Activated CD4-positive, alpha-beta T cell treated with anti-CD3 and anti-CD28 coated beads, Interleukin-2, amount 10 ng/mL, durations not matched to agents 7 days and 5 days (primary cell): Measurements from ENCODE around the gene MXD3. TPM values are rescaled to one million over a fixed set of nuclear protein-coding genes. Genes with fewer than 3 reads are reported as not detected.
"Not testable (repeated sequence)": the region's sequence is repeated elsewhere in the genome, so short reads cannot be mapped to it uniquely, and the experiment has no call there.

Experiments used
- CTCF ChIA-PET: fragments of 350-600 bp; sonication (Branson Sonifier 250); formaldehyde crosslinking; loops from one replicate; lab custom pipeline; 2021; ENCODE audit warnings: antibody characterized with exemption; lab: Charles Lee
- POLR2A ChIA-PET: fragments of 350-600 bp; sonication (Branson Sonifier 250); formaldehyde crosslinking; loops from one replicate; lab custom pipeline; 2021; ENCODE audit warnings: antibody characterized with exemption; lab: Charles Lee
- DNase-seq: peaks from one replicate; pipeline ENCODE4 v3.0.0-alpha.2; 2020
- H3K27ac Mint-ChIP-seq: one replicate; pipeline ENCODE4 v1.8.0; 2021; ENCODE audit warnings: mild to moderate bottlenecking, moderate library complexity, mixed read lengths
- H3K27me3 Mint-ChIP-seq: one replicate; pipeline ENCODE4 v1.8.0; 2021; ENCODE audit warnings: mixed read lengths
- H3K36me3 Mint-ChIP-seq: one replicate; pipeline ENCODE4 v1.8.0; 2021; ENCODE audit warnings: low read depth, mixed read lengths
- H3K4me1 Mint-ChIP-seq: one replicate; pipeline ENCODE4 v1.8.0; 2021; ENCODE audit warnings: mixed read lengths
- H3K4me3 Mint-ChIP-seq: one replicate; pipeline ENCODE4 v1.8.0; 2021; ENCODE audit warnings: mild to moderate bottlenecking, moderate library complexity, mixed read lengths
- H3K9me3 Mint-ChIP-seq: one replicate; pipeline ENCODE4 v1.8.0; 2021; ENCODE audit warnings: mixed read lengths
- total RNA-seq, 2 experiments: library from RNA; stranded (reverse); gene quantifications; one replicate each; pipeline ENCODE4 v1.2.3, GENCODE V29; 2021

MXD3 gene
- total RNA-seq, 2 experiments from 2014 or later = 107 to 109 TPM

DNA sequence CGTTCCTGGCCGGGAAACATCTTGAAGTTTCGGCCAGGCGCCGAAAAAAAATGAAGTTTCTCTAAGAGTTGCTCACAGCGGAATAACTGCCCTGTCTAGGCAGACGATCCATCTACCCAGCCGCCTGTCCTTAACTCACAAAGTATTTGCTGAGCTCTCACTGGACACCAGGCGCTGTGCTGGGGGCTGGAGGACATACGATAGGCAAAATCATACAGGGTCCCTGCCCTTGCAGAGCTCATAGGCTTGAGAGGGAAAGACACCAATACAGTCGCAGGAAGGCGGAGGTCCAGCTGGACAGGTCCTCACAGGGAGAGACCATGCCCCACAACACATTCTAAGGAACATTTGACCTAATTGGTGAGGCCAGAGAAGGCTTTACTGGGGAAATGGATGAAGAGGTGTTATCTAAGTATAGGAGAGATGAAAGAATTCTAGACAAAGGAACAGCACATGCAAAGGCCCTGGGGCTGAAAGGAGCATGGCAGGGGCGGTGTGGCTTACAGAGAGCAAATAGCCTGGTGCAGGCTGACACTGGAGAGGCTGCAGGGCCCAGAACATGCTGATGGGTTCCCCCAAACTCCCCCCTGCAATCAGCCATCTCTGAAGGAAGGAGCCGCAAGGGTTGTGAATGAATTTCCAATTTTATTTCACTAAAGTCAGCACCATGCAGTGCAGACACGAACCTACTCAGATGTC, 2.0 kb upstream of the MXD3 start:
- H3K27ac Mint-ChIP-seq = no peak overlapping the region
- DNase-seq = no peak
- peak overlapping the region; percentile 97 for H3K4me3 Mint-ChIP-seq
- no peaks in the 10 kb centered on the region for H3K9me3 Mint-ChIP-seq
- H3K4me1 Mint-ChIP-seq = peaks cover 63% of the 10 kb centered on the region
- no peaks in the 10 kb centered on the region for H3K27me3 Mint-ChIP-seq
- ChIA-PET POLR2A (interaction anchor here (0.5 to 1.4 kb wide), 2 partner anchors 9 to 44 kb away, joined by 3 read pairs; partner anchors contain the start of gene RGS14), CTCF (interaction anchor here (1.0 to 2.1 kb wide), 7 partner anchors 10 to 199 kb away, joined by 3 to 9 read pairs (median 4); partner anchors contain the start of genes PRELID1 and RAB24)
- H3K36me3 Mint-ChIP-seq = peaks cover 20% of the 10 kb centered on the region

DNA sequence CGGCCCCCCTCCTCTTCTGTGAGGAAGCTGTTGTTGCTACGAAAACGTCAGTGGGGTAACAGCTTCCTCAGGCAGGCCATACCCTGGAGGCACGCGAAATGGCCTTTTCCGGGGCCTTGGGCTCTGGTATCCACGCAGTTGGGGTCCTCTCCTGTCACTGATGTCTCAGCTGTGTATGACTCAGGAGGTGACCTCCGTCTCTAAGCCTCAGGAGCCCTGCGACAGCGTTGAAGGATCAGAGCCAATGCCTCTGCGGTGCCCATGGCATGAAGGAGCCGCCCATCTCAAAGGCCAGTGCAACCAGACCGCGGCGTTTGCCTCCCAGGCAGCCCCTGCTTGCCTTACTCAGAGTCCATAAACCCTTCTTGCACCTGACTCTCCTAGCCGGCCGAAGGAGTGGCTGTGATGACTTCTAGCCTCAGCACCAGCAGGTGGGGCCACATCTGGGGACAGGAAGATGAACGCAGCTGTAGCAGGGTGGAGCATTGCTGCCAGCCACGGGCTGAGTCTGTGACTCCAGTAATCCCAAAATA, 1.0 kb upstream of the MXD3 start:
- peak; percentile 74 for DNase-seq

DNA sequence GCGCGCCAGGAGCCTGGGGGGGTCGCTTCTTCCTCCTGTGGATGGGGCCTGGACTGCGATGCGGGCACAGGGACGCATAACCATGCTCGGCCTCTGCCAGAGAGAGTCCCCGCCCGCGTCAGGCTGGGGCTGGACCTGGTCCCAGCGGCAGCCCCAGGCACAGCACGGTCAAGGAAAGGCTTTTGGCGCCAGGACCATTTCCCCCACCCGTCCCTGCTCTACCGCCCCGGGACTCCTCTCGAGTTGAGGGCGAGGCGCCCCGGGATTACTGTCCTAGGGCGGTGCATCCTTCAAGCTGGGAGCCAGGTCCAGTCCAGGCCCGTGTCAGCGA, 341 bp downstream of the MXD3 start:
- POLR2A ChIA-PET = no interaction called here
- no peak for DNase-seq
- H3K9me3 Mint-ChIP-seq = no peaks in the 10 kb centered on the region
- H3K27me3 Mint-ChIP-seq = no peaks in the 10 kb centered on the region
- H3K4me3 Mint-ChIP-seq = peak overlapping the region; percentile 97
- CTCF ChIA-PET = interaction anchor here (1.0 to 2.7 kb wide), 2 partner anchors 61 to 78 kb away, joined by 3 to 17 read pairs; no protein-coding TSS in a partner anchor
- H3K4me1 Mint-ChIP-seq = peaks cover 58% of the 10 kb centered on the region
- H3K36me3 Mint-ChIP-seq = peaks cover 31% of the 10 kb centered on the region
- H3K27ac Mint-ChIP-seq = peak overlapping the region; percentile 96

More for the DNA sequence above, 1.0 kb upstream of the MXD3 start:
- H3K36me3 Mint-ChIP-seq = peaks cover 25% of the 10 kb centered on the region
- POLR2A ChIA-PET = interaction anchor here (0.5 to 1.4 kb wide), 4 partner anchors 8 to 165 kb away, joined by 3 to 4 read pairs (median 3); partner anchors contain the start of genes LMAN2 and RGS14
- H3K4me3 Mint-ChIP-seq = peak overlapping the region; percentile 97
- CTCF ChIA-PET = interaction anchor here (0.8 to 2.1 kb wide), 16 partner anchors 9 to 199 kb away, joined by 3 to 9 read pairs (median 3); partner anchors contain the start of genes LMAN2, PRELID1, RAB24 and RGS14
- H3K4me1 Mint-ChIP-seq = peaks cover 60% of the 10 kb centered on the region
- H3K27ac Mint-ChIP-seq = peak overlapping the region; percentile 96
- H3K9me3 Mint-ChIP-seq = no peaks in the 10 kb centered on the region
- H3K27me3 Mint-ChIP-seq = no peaks in the 10 kb centered on the region

DNA sequence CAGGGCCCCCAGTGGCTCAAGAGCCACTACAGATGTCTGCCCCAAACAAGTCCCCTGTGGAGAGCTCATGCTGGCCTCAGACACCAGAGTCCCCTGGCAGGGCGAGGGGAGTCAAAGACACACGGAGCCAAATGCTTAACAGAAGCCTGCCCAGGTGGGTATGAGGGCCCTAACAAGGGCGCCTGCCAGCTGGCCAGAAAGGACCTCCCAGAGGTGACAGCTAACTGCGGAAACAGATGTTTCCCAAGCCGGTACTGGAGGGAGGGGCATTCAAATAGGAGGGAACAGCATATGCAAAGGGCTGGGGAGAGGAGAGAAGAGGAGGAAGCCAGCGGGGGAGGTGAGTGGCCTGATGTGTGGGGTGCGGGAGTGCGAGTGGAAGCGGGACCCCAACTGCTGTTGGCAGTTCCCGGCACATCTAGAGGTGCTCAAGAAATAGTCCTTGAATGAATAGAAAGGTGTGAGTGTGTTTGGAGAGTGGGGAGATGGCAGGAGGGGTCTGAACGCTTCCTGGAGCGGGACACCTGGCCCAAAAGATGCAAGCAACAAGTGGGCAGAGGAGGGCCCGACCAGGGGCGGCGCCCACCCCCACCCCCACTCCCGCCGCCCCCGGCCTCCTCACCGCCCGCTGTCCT, 824 bp downstream of the MXD3 start:
- POLR2A ChIA-PET = no interaction called here
- H3K4me1 Mint-ChIP-seq = peaks cover 58% of the 10 kb centered on the region

DNA sequence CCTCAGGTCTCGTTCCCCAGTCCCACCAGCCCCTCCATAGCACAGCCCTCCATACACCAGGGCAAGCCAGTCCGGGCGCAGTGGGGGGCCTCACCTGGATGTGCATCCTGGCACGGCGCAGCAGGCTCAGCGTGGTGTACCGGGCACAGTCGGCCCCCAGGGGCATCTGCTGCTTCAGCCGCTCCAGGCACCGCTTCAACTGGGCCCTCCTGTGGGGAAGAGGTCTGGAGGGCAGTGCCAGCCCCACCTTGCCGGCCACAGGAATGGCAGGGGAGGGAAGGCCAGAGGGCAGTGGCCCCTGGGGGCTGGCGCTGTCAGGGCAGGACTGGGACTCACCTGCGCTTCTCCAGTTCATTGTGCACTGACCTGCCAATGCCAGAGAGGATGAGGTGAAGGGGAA, 1.4 kb downstream of the MXD3 start:
- H3K27me3 Mint-ChIP-seq = no peaks in the 10 kb centered on the region
- H3K27ac Mint-ChIP-seq = no peak overlapping the region
- peaks cover 62% of the 10 kb centered on the region for H3K4me1 Mint-ChIP-seq
- no peak for DNase-seq
- no peaks in the 10 kb centered on the region for H3K9me3 Mint-ChIP-seq
- peak overlapping the region; percentile 97 for H3K4me3 Mint-ChIP-seq
- peaks cover 38% of the 10 kb centered on the region for H3K36me3 Mint-ChIP-seq
- POLR2A ChIA-PET = no interaction called here
- CTCF ChIA-PET = interaction anchor here (0.5 to 3.3 kb wide), 43 partner anchors 8 to 242 kb away, joined by 3 to 30 read pairs (median 4); partner anchors contain the start of genes F12 and PRR7

More for the DNA sequence above, 824 bp downstream of the MXD3 start:
- Mint-ChIP-seq H3K36me3 (peaks cover 33% of the 10 kb centered on the region), H3K4me3 (peak overlapping the region; percentile 97), H3K9me3 (no peaks in the 10 kb centered on the region), H3K27ac (peak overlapping the region; percentile 93), H3K27me3 (no peaks in the 10 kb centered on the region)
- CTCF ChIA-PET = interaction anchor here (0.5 to 3.3 kb wide), 19 partner anchors 8 to 243 kb away, joined by 3 to 30 read pairs (median 10); no protein-coding TSS in a partner anchor
- peak; percentile 69 for DNase-seq

DNA sequence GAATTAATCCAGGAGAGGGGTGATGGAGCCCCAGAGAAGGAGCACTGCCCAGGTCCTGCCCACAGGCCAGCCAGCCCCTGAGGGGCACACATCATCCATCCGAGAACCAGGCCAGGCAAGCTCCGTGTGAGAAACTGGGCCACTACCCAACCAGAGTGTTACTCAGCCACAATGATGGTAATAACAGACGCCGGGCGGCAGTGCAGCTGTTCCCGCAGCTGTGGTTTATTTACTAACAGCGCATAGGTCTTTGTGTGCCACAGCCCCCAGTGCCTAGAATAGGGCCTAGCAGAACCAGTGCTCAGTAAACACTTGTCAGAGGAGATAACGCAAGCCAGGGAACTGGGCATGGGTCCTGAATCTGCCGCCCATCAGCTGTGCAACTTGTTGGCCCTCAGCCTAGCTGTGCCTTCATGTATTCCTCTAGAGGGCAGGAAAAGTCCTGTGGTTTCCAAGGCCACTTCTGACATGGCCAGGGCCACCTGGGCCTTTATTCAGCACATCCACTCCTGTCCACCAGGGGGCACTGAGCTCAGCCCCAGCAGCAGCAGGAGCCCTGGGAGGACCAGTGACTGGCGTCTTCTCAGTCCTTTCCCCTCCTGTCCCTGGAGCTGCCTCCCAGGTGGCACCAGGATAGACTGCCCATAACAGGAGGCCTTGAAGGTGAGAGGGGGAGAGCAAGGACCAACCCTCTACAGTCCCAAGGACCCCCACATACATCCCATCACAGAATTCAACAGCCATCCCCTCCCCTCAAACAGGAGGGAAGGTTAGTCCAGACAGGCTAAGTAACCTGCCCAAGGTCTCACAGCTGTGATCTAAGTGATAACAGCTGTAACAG, 2.1 kb downstream of the MXD3 start:
- Mint-ChIP-seq H3K4me1 (peaks cover 67% of the 10 kb centered on the region), H3K9me3 (no peaks in the 10 kb centered on the region), H3K27ac (peak overlapping the region; percentile 83), H3K4me3 (peak overlapping the region; percentile 97), H3K27me3 (no peaks in the 10 kb centered on the region), H3K36me3 (peaks cover 46% of the 10 kb centered on the region)
- DNase-seq = peak; percentile 78
- ChIA-PET CTCF (interaction anchor here (0.6 to 3.3 kb wide), 48 partner anchors 8 to 238 kb away, joined by 3 to 30 read pairs (median 4); partner anchors contain the start of genes F12, LMAN2 and PRR7), POLR2A (no interaction called here)

DNA sequence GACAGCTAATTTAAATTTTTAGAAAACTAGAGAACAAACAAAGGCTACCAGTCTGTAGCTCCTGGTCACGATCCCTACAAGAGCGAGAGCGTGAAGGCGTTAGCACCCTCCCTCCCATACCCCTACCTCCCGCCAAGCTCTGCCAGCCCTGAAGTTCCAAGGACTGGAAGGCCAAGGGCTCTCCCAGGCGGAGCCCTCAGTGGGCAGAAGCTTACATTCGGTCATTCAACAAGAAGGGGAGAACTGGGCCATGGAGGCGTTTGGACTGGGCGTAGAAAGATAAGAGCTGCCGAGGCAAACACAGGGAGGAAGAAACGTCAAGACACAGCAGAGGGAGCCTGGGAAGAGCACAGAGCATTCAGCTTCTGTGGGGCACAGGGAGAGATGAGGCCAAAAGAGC, 3.0 kb downstream of the MXD3 start:
- peaks cover 67% of the 10 kb centered on the region for H3K4me1 Mint-ChIP-seq
- peak overlapping the region; percentile 78 for H3K27ac Mint-ChIP-seq
- H3K4me3 Mint-ChIP-seq = no peak overlapping the region
- CTCF ChIA-PET = interaction anchor here (0.8 to 3.3 kb wide), 22 partner anchors 8 to 200 kb away, joined by 3 to 30 read pairs (median 5); partner anchors contain the start of genes LMAN2 and PRR7
- POLR2A ChIA-PET = no interaction called here
- H3K9me3 Mint-ChIP-seq = no peaks in the 10 kb centered on the region
- H3K27me3 Mint-ChIP-seq = no peaks in the 10 kb centered on the region
- DNase-seq = no peak
- peaks cover 54% of the 10 kb centered on the region for H3K36me3 Mint-ChIP-seq

DNA sequence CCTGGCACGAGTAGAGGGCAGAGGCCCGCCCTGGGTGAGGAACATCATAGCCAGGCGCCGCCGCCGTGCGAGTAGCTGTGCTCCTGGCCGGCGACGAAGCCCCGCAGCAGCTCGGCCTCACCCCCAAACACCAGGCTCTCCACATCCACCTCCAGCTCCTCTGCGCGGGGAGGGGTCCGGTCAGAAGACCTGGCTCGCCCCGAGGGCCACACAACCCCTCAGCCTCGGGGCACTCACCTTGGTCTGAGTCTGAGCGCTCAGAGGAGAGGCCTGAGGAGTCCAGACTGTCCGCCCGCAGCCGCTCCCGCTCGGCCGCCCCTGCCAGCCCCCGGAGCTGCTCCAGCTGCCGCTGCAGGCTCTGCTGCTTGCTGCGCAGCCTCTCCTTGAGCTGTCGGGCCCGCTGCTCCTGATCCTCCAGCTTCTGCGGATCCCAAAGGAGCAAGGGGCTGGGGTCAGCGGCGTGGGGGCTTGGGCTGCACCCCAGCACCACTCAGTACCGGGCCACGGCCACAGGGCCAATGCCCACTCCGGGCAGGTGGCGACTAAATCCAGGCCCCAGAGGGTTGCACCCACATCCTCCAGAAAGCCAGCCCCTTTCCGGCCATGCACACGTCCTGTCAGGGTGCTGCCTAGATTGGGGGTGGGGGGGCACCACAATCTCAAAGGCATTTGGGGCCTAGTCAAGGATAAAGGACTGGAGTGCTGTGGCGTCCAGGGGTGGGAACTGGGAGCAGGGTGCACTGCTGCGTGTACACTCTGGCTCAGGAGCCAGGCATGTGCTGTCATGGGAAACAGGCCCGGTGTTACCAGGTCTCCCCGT, 3.9 kb downstream of the MXD3 start:
- ChIA-PET CTCF (interaction anchor here (0.6 to 3.3 kb wide), 7 partner anchors 10 to 194 kb away, joined by 3 to 30 read pairs (median 3); no protein-coding TSS in a partner anchor), POLR2A (interaction anchor here (0.7 kb wide), 1 partner anchor 11 kb away, joined by 3 read pairs; no protein-coding TSS in a partner anchor)
- H3K4me3 Mint-ChIP-seq = no peak overlapping the region
- peaks cover 58% of the 10 kb centered on the region for H3K4me1 Mint-ChIP-seq
- H3K27me3 Mint-ChIP-seq = no peaks in the 10 kb centered on the region
- peaks cover 55% of the 10 kb centered on the region for H3K36me3 Mint-ChIP-seq
- H3K27ac Mint-ChIP-seq = no peak overlapping the region
- DNase-seq = no peak
- H3K9me3 Mint-ChIP-seq = no peaks in the 10 kb centered on the region

DNA sequence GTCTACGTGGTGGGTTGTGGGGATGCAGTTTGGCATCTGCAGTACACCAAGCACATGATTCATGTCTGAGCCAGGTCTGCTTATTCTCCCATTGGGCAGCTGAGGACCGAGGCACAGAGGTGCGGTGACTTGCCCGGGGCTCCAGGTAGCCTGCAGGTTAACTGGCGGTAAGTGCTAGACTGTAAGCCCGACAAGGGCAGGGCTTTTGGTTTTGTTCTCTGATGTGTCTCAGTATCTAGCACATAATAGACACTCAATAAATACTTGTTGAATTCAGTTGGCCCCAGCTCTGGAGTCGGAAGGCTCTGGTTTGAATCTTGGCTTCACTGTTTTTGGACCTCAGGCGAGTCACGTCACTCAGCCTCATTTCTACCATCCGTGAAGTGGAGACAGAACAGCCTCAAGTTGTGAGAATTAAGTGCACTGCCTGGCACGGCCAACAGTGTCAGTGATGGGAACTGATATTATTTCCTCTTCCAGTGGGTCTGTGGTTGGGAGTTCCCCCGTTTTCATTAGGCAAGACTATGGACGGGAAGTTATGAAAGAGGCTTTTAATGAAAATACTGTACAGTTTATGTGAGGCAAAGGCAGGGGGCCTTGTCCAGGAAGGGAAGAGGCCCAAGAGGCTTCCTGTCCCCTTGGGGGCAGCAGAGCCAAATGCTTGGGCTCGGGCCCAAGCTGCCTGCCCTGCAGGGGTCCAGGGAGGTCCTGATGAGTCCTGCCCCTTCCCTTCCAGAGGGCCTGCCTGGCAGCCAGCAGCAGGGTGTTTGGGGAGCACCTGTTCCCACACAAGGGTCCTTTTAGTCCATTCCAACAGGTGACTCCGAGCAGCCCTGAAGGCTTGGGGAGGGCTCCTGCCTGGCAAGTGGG, 4.8 kb downstream of the MXD3 start:
- Mint-ChIP-seq H3K4me1 (peaks cover 63% of the 10 kb centered on the region), H3K27me3 (no peaks in the 10 kb centered on the region), H3K36me3 (peaks cover 61% of the 10 kb centered on the region), H3K27ac (peak overlapping the region; percentile 65), H3K9me3 (no peaks in the 10 kb centered on the region), H3K4me3 (no peak overlapping the region)
- POLR2A ChIA-PET = no interaction called here
- CTCF ChIA-PET = interaction anchor here (0.6 to 1.4 kb wide), 5 partner anchors 76 to 316 kb away, joined by 3 to 4 read pairs (median 3); no protein-coding TSS in a partner anchor
- DNase-seq = no peak

DNA sequence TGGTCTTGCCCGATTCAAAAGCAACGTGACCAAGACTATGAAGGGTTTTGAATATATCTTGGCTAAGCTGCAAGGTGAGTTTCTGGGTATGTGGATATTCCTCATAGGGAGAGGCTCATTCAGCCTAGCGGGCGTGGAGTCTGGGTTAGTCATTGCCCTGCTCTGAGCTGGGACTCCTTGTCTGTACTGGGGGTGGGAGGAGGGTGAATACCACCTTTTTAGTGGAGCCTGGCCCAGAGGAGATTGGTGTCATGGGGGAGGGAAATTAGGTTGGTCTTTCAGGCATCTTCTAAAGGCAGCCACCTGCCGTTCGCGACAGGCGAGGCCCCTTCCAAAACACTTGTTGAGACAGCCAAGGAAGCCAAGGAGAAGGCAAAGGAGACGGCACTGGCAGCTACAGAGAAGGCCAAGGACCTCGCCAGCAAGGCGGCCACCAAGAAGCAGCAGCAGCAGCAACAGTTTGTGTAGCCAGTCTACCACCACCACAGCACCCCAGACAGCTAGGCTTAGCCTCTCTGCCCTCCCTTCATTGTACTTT, 5.5 kb downstream of the MXD3 start:
- H3K36me3 Mint-ChIP-seq = peaks cover 66% of the 10 kb centered on the region
- CTCF ChIA-PET = interaction anchor here (0.6 to 1.4 kb wide), 3 partner anchors 77 to 316 kb away, joined by 3 to 5 read pairs (median 4); no protein-coding TSS in a partner anchor
- H3K27me3 Mint-ChIP-seq, DNase-seq, POLR2A ChIA-PET, H3K9me3 Mint-ChIP-seq: not testable (repeated sequence)
- H3K4me1 Mint-ChIP-seq = peaks cover 70% of the 10 kb centered on the region
- H3K27ac Mint-ChIP-seq = peak overlapping the region; percentile 65
- peak overlapping the region; percentile 88 for H3K4me3 Mint-ChIP-seq
